ENCODE results near the gene SLC25A30. TPM values are rescaled to one million over a fixed set of nuclear protein-coding genes. Genes with fewer than 3 reads are reported as not detected.
"Not testable (repeated sequence)": the region's sequence is repeated elsewhere in the genome, so short reads cannot be mapped to it uniquely, and the experiment has no call there.

Gene SLC25A30
- total RNA-seq, 2 donors from 2014 or later: 15.2 to 22.3 TPM

DNA sequence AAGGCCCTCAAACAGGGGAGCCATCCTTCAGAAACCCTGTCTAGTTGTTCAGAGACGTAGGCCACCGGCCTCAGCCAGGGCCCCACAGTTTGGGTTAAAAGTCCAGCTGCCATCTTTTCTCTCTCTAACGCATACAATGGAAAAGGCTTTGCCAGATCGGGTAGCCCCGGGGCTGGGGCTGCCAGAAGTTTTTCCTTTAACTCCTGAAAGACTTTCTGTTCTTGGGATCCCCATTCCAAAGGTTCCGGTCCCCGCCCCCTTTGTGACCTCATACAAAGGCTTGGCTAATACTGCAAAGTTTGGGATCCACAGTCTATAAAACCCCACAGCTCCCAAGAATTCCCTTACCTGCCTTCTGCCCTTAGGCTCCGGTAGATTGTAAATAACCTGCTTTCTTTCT, 37.5 kb downstream of the SLC25A30 start:
- not testable (repeated sequence) for H3K27me3 Mint-ChIP-seq; H3K27ac Mint-ChIP-seq; H3K36me3 Mint-ChIP-seq (ENCODE audit: low read depth); DNase-seq; H3K4me3 Mint-ChIP-seq; H3K4me1 Mint-ChIP-seq; H3K9me3 ChIP-seq (ENCODE audit: control insufficient read depth, low read length, poor library complexity, severe bottlenecking); ATAC-seq

DNA sequence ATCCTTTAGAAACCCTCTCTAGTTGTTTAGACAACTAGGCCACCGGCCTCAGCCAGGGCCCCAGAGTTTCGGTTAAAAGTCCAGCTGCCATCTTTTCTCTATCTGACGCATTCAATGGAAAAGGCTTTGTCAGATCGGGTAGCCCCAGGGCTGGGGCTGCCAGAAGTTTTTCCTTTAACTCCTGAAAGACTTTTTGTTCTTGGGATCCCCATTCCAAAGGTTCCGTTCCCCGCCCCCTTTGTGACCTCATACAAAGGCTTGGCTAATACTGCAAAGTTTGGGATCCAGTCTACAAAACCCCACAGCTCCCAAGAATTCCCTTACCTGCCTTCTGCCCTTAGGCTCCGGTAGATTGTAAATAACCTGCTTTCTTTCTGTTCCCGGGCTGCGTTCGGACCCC, 38.7 kb downstream of the SLC25A30 start:
- not testable (repeated sequence) for H3K9me3 ChIP-seq (ENCODE audit: control insufficient read depth, low read length, poor library complexity, severe bottlenecking); H3K4me3 Mint-ChIP-seq; DNase-seq

DNA sequence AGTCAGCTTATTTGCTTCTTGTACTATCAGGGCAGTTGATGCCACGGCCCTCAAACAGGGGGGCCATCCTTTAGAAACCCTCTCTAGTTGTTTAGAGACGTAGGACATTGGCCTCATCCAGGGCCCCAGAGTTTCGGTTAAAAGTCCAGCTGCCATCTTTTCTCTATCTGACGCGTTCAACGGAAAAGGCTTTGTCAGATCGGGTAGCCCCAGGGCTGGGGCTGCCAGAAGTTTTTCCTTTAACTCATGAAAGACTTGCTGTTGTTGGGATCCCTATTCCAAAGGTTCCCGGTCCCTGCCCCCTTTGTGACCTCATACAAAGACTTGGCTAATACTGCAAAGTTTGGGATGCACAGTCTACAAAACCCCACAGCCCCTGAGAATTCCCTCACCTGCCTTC, 39.4 kb downstream of the SLC25A30 start:
- H3K36me3 Mint-ChIP-seq (ENCODE audit: low read depth); H3K4me3 Mint-ChIP-seq; H3K27ac Mint-ChIP-seq; ATAC-seq; DNase-seq; H3K4me1 Mint-ChIP-seq; H3K27me3 Mint-ChIP-seq; H3K9me3 ChIP-seq (ENCODE audit: control insufficient read depth, low read length, poor library complexity, severe bottlenecking): not testable (repeated sequence)

More for the DNA sequence above, 38.7 kb downstream of the SLC25A30 start:
- H3K27ac Mint-ChIP-seq; H3K4me1 Mint-ChIP-seq; H3K36me3 Mint-ChIP-seq (ENCODE audit: low read depth); ATAC-seq; H3K27me3 Mint-ChIP-seq: not testable (repeated sequence)

DNA sequence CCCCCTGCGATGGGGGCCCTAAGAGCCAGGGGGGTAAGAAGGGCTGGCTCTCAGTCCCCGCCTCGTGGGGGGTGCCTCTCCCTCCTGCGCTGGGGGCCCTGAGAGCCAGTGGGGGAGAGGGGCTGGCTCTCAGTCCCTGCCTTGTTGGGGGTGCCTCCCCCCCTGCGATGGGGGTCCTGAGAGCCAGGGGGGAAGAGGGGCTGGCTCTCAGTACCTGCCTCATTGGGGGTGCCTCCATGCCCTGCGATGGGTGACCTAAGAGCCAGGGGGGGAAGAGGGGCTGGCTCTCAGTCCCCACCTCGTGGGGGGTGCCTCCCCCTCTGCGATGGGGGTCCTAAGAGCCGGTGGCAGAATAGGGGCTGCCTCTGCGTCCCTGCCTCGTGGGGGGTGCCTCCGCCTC, 40.9 kb downstream of the SLC25A30 start:
- not testable (repeated sequence) for ATAC-seq; H3K9me3 ChIP-seq (ENCODE audit: control insufficient read depth, low read length, poor library complexity, severe bottlenecking); H3K36me3 Mint-ChIP-seq (ENCODE audit: low read depth); H3K27me3 Mint-ChIP-seq; H3K4me1 Mint-ChIP-seq; DNase-seq; H3K4me3 Mint-ChIP-seq; H3K27ac Mint-ChIP-seq

DNA sequence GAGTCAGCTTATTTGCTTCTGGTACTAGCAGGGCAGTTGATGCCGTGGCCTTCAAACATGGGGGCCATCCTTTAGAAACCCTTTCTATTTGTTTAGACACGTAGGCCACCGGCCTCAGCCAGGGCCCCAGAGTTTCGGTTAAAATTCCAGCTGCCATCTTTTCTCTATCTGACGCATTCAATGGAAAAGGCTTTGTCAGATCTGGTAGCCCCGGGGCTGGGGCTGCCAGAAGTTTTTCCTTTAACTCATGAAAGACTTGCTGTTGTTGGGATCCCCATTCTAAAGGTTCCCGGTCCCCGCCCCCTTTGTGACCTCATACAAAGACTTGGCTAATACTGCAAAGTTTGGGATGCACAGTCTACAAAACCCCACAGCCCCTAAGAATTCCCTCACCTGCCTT, 41.5 kb downstream of the SLC25A30 start:
- H3K9me3 ChIP-seq (ENCODE audit: control insufficient read depth, low read length, poor library complexity, severe bottlenecking); H3K4me1 Mint-ChIP-seq; H3K27ac Mint-ChIP-seq; H3K4me3 Mint-ChIP-seq; DNase-seq; H3K36me3 Mint-ChIP-seq (ENCODE audit: low read depth); ATAC-seq; H3K27me3 Mint-ChIP-seq: not testable (repeated sequence)

DNA sequence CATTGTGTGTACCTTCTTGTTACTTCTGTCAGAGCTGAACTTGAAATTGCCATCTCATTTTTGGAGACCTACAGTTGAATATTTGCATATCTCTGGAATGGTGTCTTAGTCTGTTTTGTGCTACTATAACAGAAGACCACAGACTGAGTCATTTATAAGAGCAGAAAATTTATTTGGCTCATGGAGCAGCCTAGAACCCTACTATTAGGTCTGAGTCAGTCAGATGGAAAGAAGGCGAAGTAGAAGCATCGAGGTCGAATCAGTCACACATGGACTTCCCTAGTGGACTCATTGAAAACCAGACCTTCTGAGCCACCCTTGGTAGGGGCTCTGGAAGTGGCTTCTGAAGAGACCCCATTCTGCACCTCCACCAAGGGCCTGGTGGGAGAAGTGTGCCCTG, 43.3 kb downstream of the SLC25A30 start:
- Mint-ChIP-seq H3K36me3 (ENCODE audit: low read depth) (no peaks in the 10 kb centered on the region), H3K27me3 (no peaks in the 10 kb centered on the region), H3K4me1 (peaks cover 9% of the 10 kb centered on the region), H3K27ac (no peak overlapping the region), H3K4me3 (no peak overlapping the region)
- H3K9me3 ChIP-seq (ENCODE audit: control insufficient read depth, low read length, poor library complexity, severe bottlenecking): no peaks in the 10 kb centered on the region
- DNase-seq (no peak), ATAC-seq (no peak)

DNA sequence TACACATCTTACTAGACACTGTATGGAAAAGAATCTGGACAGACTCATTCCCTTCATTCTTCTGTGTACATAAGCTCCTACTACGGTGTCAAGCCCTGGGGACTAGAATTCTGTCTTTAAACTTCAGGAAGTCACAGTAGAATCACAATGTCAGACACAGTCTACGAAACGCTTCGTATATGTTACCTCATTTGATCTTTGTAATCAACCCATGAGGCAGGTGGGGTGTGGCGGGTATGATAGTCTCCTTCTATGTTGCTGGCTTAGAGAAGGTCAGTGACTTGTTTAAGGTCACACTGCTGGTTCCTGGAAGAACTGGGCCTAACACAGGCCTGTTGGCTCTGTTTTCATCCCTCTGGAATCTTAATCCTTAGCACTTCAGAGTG, 45.0 kb downstream of the SLC25A30 start:
- Mint-ChIP-seq H3K27ac (peak overlapping the region; percentile 57), H3K36me3 (ENCODE audit: low read depth) (peaks cover 2% of the 10 kb centered on the region), H3K4me1 (peaks cover 23% of the 10 kb centered on the region), H3K4me3 (peak overlapping the region; percentile 19), H3K27me3 (no peaks in the 10 kb centered on the region)
- H3K9me3 ChIP-seq (ENCODE audit: control insufficient read depth, low read length, poor library complexity, severe bottlenecking): no peaks in the 10 kb centered on the region
- no peak for DNase-seq
- no peak for ATAC-seq

DNA sequence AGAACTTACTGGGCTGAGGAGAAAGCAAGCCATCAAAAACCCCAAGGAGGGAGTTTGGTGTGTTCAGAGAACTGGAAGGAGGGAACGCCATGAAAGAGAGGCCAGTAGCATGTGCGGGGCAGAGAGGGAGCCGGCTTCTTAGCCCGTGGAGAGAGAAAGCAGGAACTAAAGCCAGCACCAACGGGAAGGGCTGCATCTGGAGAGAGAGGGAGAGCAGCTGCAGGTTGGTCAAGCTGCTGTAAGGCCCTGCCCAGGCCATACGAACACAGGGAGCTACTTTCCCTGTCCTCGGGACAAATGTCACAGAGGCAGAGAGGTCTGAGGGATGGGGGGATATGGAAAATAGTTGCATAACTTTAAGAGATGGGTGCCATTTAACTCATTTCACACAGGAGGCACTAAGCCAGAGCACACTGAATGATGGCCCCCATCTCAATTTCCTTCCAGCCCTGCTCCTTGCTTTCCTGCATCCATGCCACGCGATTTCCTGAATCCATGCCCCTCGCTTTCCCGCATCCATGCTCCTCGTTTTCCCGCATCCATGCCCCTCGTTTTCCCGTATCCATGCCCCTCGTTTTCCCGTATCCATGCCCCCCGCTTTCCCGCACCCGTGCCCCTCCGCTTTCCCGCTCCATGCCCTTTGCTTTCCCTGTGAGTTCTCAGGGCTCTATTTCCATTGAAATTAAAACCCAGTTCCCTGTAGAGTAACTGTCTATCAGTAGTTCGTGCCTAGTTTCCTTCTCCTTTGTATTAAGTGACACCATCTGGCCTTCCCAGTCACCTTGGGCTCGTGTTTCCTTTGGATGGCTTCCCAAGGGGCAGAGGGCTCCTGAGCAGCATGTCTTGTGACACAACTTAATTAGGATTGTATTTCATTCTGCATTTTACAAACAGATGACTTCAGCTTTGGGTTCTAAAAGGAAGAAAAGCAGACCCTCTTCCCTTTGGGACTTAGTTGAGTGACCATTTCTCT, 45.7 kb downstream of the SLC25A30 start:
- Mint-ChIP-seq H3K4me1 (peaks cover 26% of the 10 kb centered on the region), H3K4me3 (peak overlapping the region; percentile 19), H3K27ac (peak overlapping the region; percentile 57), H3K27me3 (no peaks in the 10 kb centered on the region), H3K36me3 (ENCODE audit: low read depth) (peaks cover 2% of the 10 kb centered on the region)
- H3K9me3 ChIP-seq (ENCODE audit: control insufficient read depth, low read length, poor library complexity, severe bottlenecking): no peaks in the 10 kb centered on the region
- DNase-seq: no peak
- ATAC-seq: no peak

DNA sequence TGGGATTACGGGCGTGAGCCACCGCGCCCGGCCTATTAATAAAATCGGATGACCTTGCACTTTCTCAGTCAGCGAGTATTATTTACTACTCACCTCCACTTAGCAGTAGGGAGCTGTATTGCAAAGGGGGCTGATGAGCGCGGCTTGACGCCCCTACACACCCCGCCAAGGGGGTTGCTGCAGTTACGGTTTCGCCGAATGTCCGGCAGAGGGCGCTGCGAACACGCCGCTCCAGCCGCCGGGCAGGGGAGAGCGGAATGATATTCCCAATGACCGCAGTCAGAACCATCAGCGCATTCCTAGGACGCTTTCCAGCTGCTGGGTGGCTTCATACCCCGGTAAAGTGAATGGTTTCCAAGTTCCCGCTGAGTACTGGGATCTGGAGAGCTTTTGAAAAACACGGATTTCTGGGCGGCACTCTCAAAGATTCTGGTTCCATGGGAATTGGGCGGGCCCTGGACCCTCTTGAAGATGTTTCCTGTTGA, 47.2 kb downstream of the SLC25A30 start:
- DNase-seq (peak; percentile 38 to 59 (median 42)), ATAC-seq (no peak)
- Mint-ChIP-seq H3K36me3 (ENCODE audit: low read depth) (peaks cover 2% of the 10 kb centered on the region), H3K4me1 (peaks cover 26% of the 10 kb centered on the region), H3K4me3 (peak overlapping the region; percentile 15), H3K27me3 (no peaks in the 10 kb centered on the region), H3K27ac (peak overlapping the region; percentile 91)
- no peaks in the 10 kb centered on the region for H3K9me3 ChIP-seq (ENCODE audit: control insufficient read depth, low read length, poor library complexity, severe bottlenecking)

DNA sequence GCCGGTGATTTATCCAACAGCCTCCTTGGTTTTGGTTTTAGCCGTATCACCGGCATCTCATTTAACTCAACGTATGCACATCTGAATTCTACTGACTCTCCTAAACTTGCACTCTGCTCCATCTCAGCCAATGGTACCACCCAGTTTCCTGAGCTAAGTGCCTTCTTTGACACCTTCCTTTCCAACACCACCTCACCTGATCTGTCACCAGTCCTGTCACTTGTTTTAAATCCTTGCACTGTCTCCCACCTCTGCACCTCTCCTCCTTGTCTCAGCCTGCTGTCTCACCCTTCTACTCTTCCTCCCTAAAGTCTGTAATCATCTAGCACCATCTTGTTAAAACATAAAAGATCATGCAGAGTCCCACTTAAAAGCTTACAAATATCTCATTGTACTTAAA, 49.1 kb downstream of the SLC25A30 start:
- Mint-ChIP-seq H3K4me1 (peaks cover 24% of the 10 kb centered on the region), H3K36me3 (ENCODE audit: low read depth) (peaks cover 2% of the 10 kb centered on the region), H3K27ac (peak overlapping the region; percentile 91), H3K4me3 (peak overlapping the region; percentile 31), H3K27me3 (no peaks in the 10 kb centered on the region)
- DNase-seq: no peak
- no peak for ATAC-seq
- H3K9me3 ChIP-seq (ENCODE audit: control insufficient read depth, low read length, poor library complexity, severe bottlenecking): no peaks in the 10 kb centered on the region

DNA sequence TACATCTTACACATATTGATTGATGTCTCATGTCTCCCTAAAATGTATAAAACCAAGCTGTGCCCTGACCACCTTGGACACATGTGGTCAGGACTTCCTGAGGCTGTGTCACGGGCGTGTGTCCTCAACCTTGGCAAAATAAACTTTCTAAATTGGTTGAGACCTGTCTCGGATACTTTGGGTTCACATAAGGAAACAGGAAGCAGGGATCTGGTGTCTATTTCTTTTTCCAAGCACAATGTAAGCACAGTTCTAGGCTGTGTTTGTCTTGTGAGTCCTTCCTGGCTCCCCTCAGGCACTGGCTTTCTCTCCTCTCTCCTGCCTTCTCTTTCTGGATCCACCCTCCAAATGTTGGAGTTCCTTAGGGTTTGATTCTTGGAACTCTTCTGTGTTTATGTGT, 49.6 kb downstream of the SLC25A30 start:
- Mint-ChIP-seq H3K27me3 (no peaks in the 10 kb centered on the region), H3K27ac (peak overlapping the region; percentile 91), H3K36me3 (ENCODE audit: low read depth) (peaks cover 2% of the 10 kb centered on the region), H3K4me3 (peak overlapping the region; percentile 58), H3K4me1 (peaks cover 24% of the 10 kb centered on the region)
- no peak for ATAC-seq
- DNase-seq: no peak
- no peaks in the 10 kb centered on the region for H3K9me3 ChIP-seq (ENCODE audit: control insufficient read depth, low read length, poor library complexity, severe bottlenecking)

DNA sequence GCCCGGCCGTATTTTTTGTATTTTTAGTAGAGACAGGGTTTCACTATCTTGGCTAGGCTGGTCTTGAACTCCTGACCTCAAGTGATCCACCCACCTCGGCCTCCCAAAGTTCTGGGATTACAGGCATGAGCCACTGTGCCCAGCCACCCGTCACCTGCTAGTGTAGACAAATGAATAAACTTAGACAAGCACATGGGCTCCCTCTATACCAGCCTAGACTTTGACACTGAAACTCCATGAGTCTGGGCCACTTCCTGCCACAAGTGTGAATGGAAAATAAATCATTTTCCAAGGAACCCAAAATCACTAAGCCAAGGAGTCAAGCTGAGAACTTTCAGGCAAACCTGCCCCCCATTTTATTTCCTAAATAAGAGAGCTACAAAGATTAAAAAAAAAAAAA, 50.2 kb downstream of the SLC25A30 start:
- Mint-ChIP-seq H3K4me3 (peak overlapping the region; percentile 46), H3K27me3 (no peaks in the 10 kb centered on the region), H3K4me1 (peaks cover 24% of the 10 kb centered on the region), H3K27ac (peak overlapping the region; percentile 91), H3K36me3 (ENCODE audit: low read depth) (peaks cover 2% of the 10 kb centered on the region)
- DNase-seq: no peak
- H3K9me3 ChIP-seq (ENCODE audit: control insufficient read depth, low read length, poor library complexity, severe bottlenecking): no peaks in the 10 kb centered on the region
- no peak for ATAC-seq

DNA sequence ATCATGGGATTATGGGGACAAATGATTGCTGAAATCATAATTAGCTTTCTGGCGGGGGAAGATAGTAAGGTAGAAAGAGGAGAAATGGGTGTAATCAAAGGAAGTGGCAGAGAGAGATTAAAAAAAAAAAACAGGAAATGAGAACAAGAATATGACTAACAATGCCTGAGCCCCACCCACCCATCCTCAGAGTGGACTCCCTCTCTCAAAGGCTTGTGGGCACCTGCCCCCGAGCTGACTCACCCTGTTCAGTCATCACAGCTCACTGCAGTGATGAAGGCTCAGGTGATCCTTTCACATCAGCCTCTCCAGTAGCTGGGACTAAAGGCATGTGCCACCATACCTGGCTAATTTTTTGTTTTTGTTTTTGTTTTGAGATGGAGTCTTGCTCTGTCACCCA, 50.8 kb downstream of the SLC25A30 start:
- H3K27me3 Mint-ChIP-seq: no peaks in the 10 kb centered on the region
- H3K27ac Mint-ChIP-seq: peak overlapping the region; percentile 91
- ATAC-seq (peak; percentile 100), DNase-seq (peak; percentile 65 to 84 (median 70))
- peak overlapping the region; percentile 46 for H3K4me3 Mint-ChIP-seq
- peaks cover 27% of the 10 kb centered on the region for H3K4me1 Mint-ChIP-seq
- H3K36me3 Mint-ChIP-seq (ENCODE audit: low read depth): peaks cover 2% of the 10 kb centered on the region
- no peaks in the 10 kb centered on the region for H3K9me3 ChIP-seq (ENCODE audit: control insufficient read depth, low read length, poor library complexity, severe bottlenecking)

DNA sequence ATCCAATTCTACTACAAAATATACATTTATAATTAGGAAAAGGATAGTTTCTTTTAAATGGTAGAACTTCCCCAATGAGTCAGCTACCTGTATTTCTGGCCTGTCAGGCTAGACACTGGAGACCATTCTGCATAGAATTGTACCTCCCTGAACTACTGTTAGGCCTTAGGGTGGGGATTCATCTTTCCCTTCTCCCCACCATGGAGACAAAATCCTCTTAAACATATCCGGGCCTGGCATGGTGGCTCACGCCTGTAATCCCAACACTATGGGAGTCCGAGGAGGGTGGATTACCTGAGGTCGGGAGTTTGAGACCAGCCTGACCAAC, 52.7 kb downstream of the SLC25A30 start:
- Mint-ChIP-seq H3K36me3 (ENCODE audit: low read depth) (peaks cover 8% of the 10 kb centered on the region), H3K4me3 (no peak overlapping the region), H3K27ac (peak overlapping the region; percentile 91), H3K27me3 (no peaks in the 10 kb centered on the region), H3K4me1 (peaks cover 27% of the 10 kb centered on the region)
- ATAC-seq: no peak
- H3K9me3 ChIP-seq (ENCODE audit: control insufficient read depth, low read length, poor library complexity, severe bottlenecking): no peaks in the 10 kb centered on the region
- no peak for DNase-seq
